GM18511 (cell line): ENCODE results near the gene ERVFRD-1.
"Not testable (repeated sequence)": the region's sequence is repeated elsewhere in the genome, so short reads cannot be mapped to it uniquely, and the experiment has no call there.

Experiments used
- ATAC-seq: cut with Tn5 transposase; IDR thresholded peaks from one replicate; pipeline ENCODE4 v1.9.1; 2021; ENCODE audit warnings: mild to moderate bottlenecking, moderate library complexity; ENCODE audit not compliant: unreplicated experiment

ERVFRD-1 gene

DNA sequence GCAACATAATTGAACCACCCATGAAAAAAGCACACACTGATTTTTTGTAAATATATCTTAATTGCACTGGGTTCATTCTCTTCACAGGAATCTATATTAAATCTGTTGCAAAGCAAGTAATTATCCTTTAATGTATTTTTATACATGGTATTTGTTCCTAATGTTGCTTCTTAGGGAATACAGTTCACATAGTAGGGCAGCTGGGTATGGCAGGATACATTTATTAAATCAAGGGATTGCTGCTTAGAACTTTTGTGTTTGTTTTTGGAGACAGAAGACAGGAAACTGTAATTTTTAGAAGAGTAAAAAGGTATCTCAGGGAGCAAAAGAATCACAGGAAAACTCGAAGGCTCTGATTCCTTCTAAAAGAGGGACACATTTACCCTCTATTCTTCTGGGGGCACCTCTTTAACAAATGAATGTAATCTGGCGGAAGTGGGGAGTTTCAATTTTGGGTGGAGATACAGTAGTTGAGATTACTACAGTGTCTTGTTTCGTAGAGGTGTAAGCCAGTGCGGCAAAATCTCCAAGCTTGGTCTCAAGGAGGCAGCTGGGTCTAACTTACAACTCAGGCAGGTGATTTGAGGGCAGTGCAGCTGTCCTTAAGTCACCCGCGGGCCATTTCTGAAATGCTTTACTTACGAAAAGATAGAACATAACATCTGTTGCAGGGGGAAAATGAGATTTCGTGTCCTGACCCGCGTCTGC is 18.7 kb downstream of the ERVFRD-1 start:
- peak; percentile 45 for ATAC-seq

GRCh38 chr6:11091141-11091540 is 20.4 kb downstream of the ERVFRD-1 start:
- not testable (repeated sequence) for ATAC-seq

- ATAC-seq, result no peak
Observed at GRCh38 chr6:11089695-11090094, 21.8 kb downstream of the ERVFRD-1 start.

DNA sequence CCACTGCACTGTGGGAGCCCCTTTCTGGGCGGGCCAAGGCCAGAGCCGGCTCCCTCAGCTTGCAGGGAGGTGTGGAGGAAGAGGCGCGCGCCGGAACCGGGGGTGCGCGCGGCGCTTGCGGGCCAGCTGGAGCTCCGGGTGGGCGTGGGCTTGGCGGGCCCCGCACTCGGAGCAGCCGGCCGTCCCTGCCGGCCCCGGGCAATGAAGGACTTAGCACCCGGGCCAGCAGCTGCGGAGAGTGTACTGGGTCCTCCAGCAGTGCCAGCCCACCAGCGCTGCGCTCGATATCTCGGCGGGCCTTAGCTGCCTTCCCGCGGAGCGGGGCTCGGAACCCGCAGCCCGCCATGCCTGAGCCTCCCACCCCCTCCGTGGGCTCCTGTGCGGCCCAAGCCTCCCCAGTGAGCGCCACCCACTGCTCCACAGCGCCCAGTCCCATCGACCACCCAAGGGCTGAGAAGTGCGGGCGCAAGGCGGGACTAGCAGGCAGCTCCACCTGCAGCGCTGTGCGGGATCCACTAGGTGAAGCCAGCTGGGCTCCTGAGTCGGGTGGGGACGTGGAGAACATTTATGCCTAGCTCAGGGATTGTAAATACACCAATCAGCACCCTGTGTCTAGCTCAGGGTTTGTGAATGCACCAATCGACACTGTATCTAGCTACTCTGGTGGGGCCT is 24.2 kb downstream of the ERVFRD-1 start:
- ATAC-seq, result not testable (repeated sequence)

DNA sequence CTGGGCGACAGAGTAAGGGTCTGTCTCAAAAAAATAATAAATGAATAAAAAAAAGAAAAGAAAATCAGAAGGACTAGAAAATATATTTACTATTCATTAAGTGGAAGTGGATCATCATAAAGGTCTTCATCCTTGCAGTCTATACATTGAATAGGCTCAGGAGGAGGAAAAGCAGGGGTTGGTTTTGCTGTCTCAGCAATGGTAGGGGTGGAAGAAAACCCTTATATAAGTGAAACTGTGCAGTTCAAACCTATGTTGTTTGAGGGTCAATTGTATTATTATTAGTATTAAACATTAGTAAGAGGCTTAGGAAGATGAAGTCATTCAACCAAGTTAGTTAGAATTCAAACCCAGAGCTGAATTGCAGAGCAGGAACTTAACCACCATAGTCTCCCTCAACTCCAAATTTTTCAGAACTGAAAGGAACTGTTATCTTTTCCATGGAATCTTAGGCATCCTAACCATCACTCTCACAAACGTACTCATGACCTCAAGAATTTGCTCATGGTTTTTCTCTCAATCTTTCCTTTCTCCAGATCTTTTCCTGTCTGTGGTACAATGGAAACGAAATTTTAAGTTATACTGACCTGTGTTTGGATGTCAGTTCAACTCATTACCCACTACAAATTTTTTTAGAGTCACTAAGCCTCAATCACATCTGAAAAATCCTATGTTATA is 25.6 kb downstream of the ERVFRD-1 start:
- ATAC-seq, result no peak

- no peak for ATAC-seq
Observed at GRCh38 chr6:11083956-11084355, 27.6 kb downstream of the ERVFRD-1 start.

DNA sequence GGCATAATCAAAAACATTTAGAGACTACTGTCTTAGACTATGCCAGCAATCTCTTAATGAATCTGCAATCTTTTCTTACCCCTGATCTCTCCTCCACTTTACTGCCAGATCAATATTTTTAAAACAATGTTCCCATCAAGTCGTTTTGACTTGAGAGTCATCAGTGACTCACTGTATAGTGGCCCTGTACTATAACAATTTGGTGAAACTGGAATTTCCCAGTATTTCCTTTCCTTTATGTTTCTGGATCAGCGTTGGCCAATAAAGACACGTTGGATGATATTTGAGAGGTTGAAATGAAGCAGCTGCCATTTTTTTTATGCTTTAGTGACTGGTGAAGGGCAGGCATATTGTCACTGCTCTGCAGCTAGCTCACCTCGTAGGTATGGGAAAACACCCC is 28.0 kb downstream of the ERVFRD-1 start:
- ATAC-seq, result no peak

DNA sequence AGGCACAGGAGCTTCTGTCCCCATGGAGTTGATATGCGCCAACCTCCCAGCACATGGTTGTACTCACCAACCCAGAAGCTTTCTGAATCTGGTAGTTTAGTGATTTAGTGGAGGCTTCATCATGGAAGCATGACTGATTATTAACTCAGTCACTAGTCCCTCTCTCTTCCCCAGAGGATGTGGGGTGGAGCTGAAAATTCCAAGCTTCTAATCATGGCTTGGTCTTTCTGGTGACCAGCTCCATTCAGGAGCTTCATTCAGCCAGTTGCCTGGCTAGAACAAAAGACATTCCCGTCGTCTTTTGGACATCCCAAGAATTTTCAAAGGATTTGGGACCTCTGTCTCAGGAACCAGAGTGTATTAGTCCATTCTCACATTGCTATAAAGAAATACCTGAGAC is 31.2 kb downstream of the ERVFRD-1 start:
- no peak for ATAC-seq

DNA sequence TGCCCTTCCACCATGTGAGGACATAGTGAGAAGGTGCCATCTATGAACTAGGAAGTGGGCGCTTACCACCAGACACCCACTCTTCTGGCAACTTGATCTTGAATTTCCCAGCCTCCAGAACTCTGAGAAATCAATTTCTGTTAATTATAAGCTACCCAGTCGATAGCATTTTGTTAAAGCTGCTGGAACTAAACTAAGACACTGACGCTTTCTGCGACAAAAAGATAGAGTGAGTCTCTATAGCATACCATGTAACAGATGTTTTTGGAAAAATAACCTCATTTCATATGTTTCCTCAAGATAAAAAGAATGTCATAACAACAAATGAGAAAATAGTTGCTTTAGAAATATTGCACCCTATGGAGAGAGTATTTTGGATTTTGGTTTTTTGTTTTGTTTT is 33.3 kb downstream of the ERVFRD-1 start:
- no peak for ATAC-seq

- no peak for ATAC-seq
Observed at GRCh38 chr6:11076540-11076939, 35.0 kb downstream of the ERVFRD-1 start.

DNA sequence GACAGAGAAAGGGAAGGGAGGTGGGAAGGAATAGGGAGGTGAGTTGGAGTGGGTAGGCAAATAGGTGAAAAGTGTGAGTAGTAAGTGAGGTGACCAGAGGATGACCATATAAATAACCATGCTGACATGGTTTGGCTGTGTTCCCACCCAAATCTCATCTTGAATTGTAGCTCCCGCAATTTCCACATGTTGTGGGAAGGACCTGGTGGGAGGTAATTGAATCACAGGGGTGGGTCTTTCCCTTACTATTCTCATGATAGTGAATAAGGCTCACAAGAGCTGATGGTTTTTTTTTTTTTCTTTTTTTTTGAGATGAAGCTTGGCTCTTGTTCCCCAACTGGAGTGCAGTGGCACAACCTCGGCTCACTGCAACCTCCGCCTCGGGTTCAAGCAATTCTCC is 39.4 kb downstream of the ERVFRD-1 start:
- no peak for ATAC-seq

GRCh38 chr6:11069760-11070159 is 41.8 kb downstream of the ERVFRD-1 start:
- no peak for ATAC-seq

DNA sequence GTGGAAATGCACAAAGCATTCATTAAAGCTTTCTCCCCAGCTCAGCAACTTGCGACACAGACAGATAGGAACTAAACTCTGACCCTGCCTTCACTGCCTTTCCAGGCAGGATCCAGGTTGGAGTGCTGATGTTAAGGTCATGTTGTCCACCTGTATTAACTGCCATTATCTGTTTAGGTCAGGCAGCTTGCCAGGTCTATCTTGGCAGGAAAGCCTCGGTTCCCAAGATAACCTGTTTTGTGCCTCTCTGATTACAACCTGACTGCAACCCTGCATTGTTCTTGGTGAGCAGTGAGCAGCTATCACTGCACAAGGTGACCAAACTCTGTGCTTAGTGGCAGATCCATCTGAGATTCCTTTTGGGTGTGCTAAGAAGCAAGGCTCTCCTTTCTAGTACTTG is 44.2 kb downstream of the ERVFRD-1 start:
- no peak for ATAC-seq

- no peak for ATAC-seq
Observed at GRCh38 chr6:11066505-11067347, 44.8 kb downstream of the ERVFRD-1 start.

- ATAC-seq, result no peak
Observed at GRCh38 chr6:11065436-11066202, 45.9 kb downstream of the ERVFRD-1 start.

DNA sequence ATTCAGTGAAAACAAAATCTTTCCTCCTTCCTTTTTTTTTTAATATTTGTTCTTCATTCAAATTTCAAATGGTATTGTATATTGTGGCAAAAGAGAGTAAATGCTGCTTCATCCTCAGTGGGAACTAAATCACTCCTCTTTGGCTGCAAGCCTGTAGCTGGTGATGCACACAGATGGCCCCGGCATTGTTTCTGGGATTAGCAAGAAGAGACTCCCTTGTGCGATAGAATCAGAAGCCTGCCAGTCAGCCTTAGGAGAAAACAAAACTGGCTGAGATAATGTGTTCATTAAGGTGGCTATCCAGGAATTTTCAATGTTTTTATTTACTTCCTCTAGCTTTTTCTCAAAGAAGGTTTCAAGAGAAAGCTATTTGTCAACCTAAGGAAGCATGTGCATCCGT is 46.7 kb downstream of the ERVFRD-1 start:
- no peak for ATAC-seq

- ATAC-seq, result no peak
Observed at GRCh38 chr6:11062715-11063114, 48.8 kb downstream of the ERVFRD-1 start.

- no peak for ATAC-seq
Observed at GRCh38 chr6:11062083-11062482, 49.4 kb downstream of the ERVFRD-1 start.

DNA sequence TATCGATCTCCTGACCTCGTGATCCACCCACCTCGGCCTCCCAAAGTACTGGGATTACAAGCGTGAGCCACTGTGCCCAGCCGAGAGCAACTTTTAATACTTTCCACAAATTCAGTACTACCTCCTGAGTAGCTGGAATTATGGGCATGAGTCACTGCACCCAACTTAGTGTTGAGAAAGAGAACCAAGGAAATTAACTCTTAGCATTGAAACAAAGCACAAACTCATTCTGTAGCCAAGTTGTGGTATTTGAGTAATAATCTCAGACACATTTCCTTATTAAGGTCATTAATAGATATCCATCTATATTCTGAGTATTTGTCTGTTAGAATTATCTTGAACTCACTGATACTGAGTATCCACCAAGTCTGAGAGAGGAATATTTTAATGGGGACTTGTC is 53.1 kb downstream of the ERVFRD-1 start:
- ATAC-seq, result no peak

- no peak for ATAC-seq
Observed at GRCh38 chr6:11056871-11057270, 54.7 kb downstream of the ERVFRD-1 start.
